Upper lobe of left lung (tissue), 4 donors: ENCODE measurements around the gene PLA2G2A.

ENCODE experiments used
- CTCF ChIP-seq, 6 experiments: fragments of 450-650 bp in 4 of 6; fragments of 200-600 bp in 2 of 6; sonication (generic) in 2 of 6; IDR thresholded peaks; one replicate each; pipeline ENCODE4 v1.5.1; 2016 to 2019; ENCODE audit warnings: antibody characterized with exemption in 6 of 6
- POLR2A ChIP-seq, 4 donors: fragments of 450-650 bp; IDR thresholded peaks; one replicate each; pipeline ENCODE4 v1.5.1; 2016 to 2017; ENCODE audit warnings: antibody characterized with exemption in 4 of 4, mild to moderate bottlenecking in 2 of 4
- POLR2AphosphoS5 ChIP-seq, 2 donors: sonication (generic); formaldehyde crosslinking; IDR thresholded peaks; one replicate each; pipeline ENCODE4 v1.5.1; 2017; ENCODE audit warnings: antibody characterized with exemption in 2 of 2

GRCh38 chr1:19960591-19960990, 18.8 kb downstream of the PLA2G2A start:
- no peak for TF ChIP-seq POLR2A (IDR thresholded peaks at IDR 0.05)
- no peak for TF ChIP-seq CTCF (IDR thresholded peaks at IDR 0.05)
- TF ChIP-seq POLR2AphosphoS5 (IDR thresholded peaks at IDR 0.05), result no peak
